ES-I3 (cell line): ENCODE measurements around the gene PACS2.
"Not testable (repeated sequence)": the region's sequence is repeated elsewhere in the genome, so short reads cannot be mapped to it uniquely, and the experiment has no call there.

Source experiments
- H3K36me3 ChIP-seq: 2 replicates; pipeline ENCODE4 v1.6.1; 2013; ENCODE audit warnings: mild to moderate bottlenecking, low read length, control low read depth, moderate library complexity; ENCODE audit not compliant: insufficient read depth
- H3K4me1 ChIP-seq: 2 replicates; pipeline ENCODE4 v1.6.1; 2013; ENCODE audit warnings: mild to moderate bottlenecking, control low read depth, low read length; ENCODE audit not compliant: insufficient read depth
- H3K9ac ChIP-seq: 2 replicates; pipeline ENCODE4 v1.6.1; 2013; ENCODE audit warnings: low read depth, mild to moderate bottlenecking, low read length, moderate library complexity
- H3K9me3 ChIP-seq: 2 replicates; pipeline ENCODE4 v1.6.1; 2013; ENCODE audit warnings: mild to moderate bottlenecking, low read length, moderate library complexity; ENCODE audit not compliant: control insufficient read depth, insufficient read depth

PACS2 gene

GRCh38 chr14:105327695-105328045, 13.1 kb downstream of the PACS2 start:
- not testable (repeated sequence) for H3K9me3 ChIP-seq, H3K4me1 ChIP-seq, H3K36me3 ChIP-seq, H3K9ac ChIP-seq

GRCh38 chr14:105328070-105328677, 13.6 kb downstream of the PACS2 start:
- Histone ChIP-seq H3K9me3 (no peaks in the 10 kb centered on the region), H3K4me1 (peaks cover 4% of the 10 kb centered on the region; the same call in 1 of the 2 replicates), H3K9ac (no peak overlapping the region), H3K36me3 (no peaks in the 10 kb centered on the region)

GRCh38 chr14:105328678-105329390, 14.3 kb downstream of the PACS2 start:
- no peaks in the 10 kb centered on the region for H3K9me3 ChIP-seq
- H3K36me3 ChIP-seq: no peaks in the 10 kb centered on the region
- peaks cover 4% of the 10 kb centered on the region; the same call in 1 of the 2 replicates for H3K4me1 ChIP-seq
- no peak overlapping the region for H3K9ac ChIP-seq

- no peaks in the 10 kb centered on the region for H3K9me3 ChIP-seq
- H3K9ac ChIP-seq: no peak overlapping the region
- H3K4me1 ChIP-seq: peaks cover 4% of the 10 kb centered on the region; the same call in 1 of the 2 replicates
- H3K36me3 ChIP-seq: no peaks in the 10 kb centered on the region
Measured at GRCh38 chr14:105329411-105330150, 15.0 kb downstream of the PACS2 start.

- Histone ChIP-seq H3K36me3 (no peaks in the 10 kb centered on the region), H3K9ac (no peak overlapping the region), H3K9me3 (no peaks in the 10 kb centered on the region), H3K4me1 (peaks cover 4% of the 10 kb centered on the region; the same call in 1 of the 2 replicates)
Measured at GRCh38 chr14:105330491-105330895, 15.9 kb downstream of the PACS2 start.

GRCh38 chr14:105331575-105332349, 17.2 kb downstream of the PACS2 start:
- H3K36me3 ChIP-seq: no peaks in the 10 kb centered on the region
- no peak overlapping the region for H3K9ac ChIP-seq
- no peaks in the 10 kb centered on the region for H3K9me3 ChIP-seq
- peaks cover 4% of the 10 kb centered on the region; the same call in 1 of the 2 replicates for H3K4me1 ChIP-seq

GRCh38 chr14:105332350-105332874, 17.9 kb downstream of the PACS2 start:
- Histone ChIP-seq H3K9me3 (no peaks in the 10 kb centered on the region), H3K9ac (no peak overlapping the region), H3K4me1 (peaks cover 4% of the 10 kb centered on the region; the same call in 1 of the 2 replicates)

GRCh38 chr14:105333020-105333490, 18.5 kb downstream of the PACS2 start:
- Histone ChIP-seq H3K9me3 (no peaks in the 10 kb centered on the region), H3K36me3 (no peaks in the 10 kb centered on the region), H3K9ac (no peak overlapping the region), H3K4me1 (peaks cover 4% of the 10 kb centered on the region; the same call in 1 of the 2 replicates)

More at GRCh38 chr14:105332350-105332874, 17.9 kb downstream of the PACS2 start:
- no peaks in the 10 kb centered on the region for H3K36me3 ChIP-seq

- Histone ChIP-seq H3K36me3 (no peaks in the 10 kb centered on the region), H3K9ac (no peak overlapping the region), H3K9me3 (no peaks in the 10 kb centered on the region)
Measured at GRCh38 chr14:105333613-105334364, 19.2 kb downstream of the PACS2 start.

GRCh38 chr14:105334383-105335230, 20.1 kb downstream of the PACS2 start:
- peaks cover 4% of the 10 kb centered on the region; the same call in 1 of the 2 replicates for H3K4me1 ChIP-seq
- no peak overlapping the region for H3K9ac ChIP-seq
- H3K36me3 ChIP-seq: no peaks in the 10 kb centered on the region
- no peaks in the 10 kb centered on the region for H3K9me3 ChIP-seq

More at GRCh38 chr14:105333613-105334364, 19.2 kb downstream of the PACS2 start:
- peaks cover 4% of the 10 kb centered on the region; the same call in 1 of the 2 replicates for H3K4me1 ChIP-seq

- H3K4me1 ChIP-seq, H3K36me3 ChIP-seq, H3K9me3 ChIP-seq, H3K9ac ChIP-seq: not testable (repeated sequence)
Measured at GRCh38 chr14:105335231-105335542, 20.6 kb downstream of the PACS2 start.

- no peaks in the 10 kb centered on the region for H3K36me3 ChIP-seq
- no peak overlapping the region for H3K9ac ChIP-seq
- no peaks in the 10 kb centered on the region for H3K9me3 ChIP-seq
- no peaks in the 10 kb centered on the region for H3K4me1 ChIP-seq
Measured at GRCh38 chr14:105335735-105336476, 21.4 kb downstream of the PACS2 start.
